ENCODE measurements around the gene TP53I11. TPM values are rescaled to one million over a fixed set of nuclear protein-coding genes. Genes with fewer than 3 reads are reported as not detected.

TP53I11 gene
- total and polyA plus RNA-seq, 2 experiments from 2014 or later = 23.5 to 43.9 TPM

GRCh38 chr11:44990665-44991064 is 40.0 kb upstream of the TP53I11 start (continued):
- TF ChIP-seq, protein P1, sequence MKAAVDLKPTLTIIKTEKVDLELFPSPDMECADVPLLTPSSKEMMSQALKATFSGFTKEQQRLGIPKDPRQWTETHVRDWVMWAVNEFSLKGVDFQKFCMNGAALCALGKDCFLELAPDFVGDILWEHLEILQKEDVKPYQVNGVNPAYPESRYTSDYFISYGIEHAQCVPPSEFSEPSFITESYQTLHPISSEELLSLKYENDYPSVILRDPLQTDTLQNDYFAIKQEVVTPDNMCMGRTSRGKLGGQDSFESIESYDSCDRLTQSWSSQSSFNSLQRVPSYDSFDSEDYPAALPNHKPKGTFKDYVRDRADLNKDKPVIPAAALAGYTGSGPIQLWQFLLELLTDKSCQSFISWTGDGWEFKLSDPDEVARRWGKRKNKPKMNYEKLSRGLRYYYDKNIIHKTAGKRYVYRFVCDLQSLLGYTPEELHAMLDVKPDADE (IDR thresholded peaks at IDR 0.05) = no peak
- no peak for TF ChIP-seq EZH2 (IDR thresholded peaks at IDR 0.05; ENCODE audit: low read depth, unreplicated experiment)
- no peak for TF ChIP-seq JUNB (IDR thresholded peaks at IDR 0.05; ENCODE audit: unreplicated experiment)
- no peak for TF ChIP-seq NANOG (IDR thresholded peaks at IDR 0.05; ENCODE audit: borderline replicate concordance)
- TF ChIP-seq CREB1 (CRISPR knock-in tag; IDR thresholded peaks at IDR 0.05; ENCODE audit: low read depth) = no peak
- no peak for TF ChIP-seq POLR2AphosphoS5 (IDR thresholded peaks at IDR 0.05; ENCODE audit: low read depth)
- TF ChIP-seq CTCF (conservative IDR thresholded peaks at IDR 0.05; ENCODE audit: low read depth in 2 of 2) = no peak
- TF ChIP-seq, protein P2, sequence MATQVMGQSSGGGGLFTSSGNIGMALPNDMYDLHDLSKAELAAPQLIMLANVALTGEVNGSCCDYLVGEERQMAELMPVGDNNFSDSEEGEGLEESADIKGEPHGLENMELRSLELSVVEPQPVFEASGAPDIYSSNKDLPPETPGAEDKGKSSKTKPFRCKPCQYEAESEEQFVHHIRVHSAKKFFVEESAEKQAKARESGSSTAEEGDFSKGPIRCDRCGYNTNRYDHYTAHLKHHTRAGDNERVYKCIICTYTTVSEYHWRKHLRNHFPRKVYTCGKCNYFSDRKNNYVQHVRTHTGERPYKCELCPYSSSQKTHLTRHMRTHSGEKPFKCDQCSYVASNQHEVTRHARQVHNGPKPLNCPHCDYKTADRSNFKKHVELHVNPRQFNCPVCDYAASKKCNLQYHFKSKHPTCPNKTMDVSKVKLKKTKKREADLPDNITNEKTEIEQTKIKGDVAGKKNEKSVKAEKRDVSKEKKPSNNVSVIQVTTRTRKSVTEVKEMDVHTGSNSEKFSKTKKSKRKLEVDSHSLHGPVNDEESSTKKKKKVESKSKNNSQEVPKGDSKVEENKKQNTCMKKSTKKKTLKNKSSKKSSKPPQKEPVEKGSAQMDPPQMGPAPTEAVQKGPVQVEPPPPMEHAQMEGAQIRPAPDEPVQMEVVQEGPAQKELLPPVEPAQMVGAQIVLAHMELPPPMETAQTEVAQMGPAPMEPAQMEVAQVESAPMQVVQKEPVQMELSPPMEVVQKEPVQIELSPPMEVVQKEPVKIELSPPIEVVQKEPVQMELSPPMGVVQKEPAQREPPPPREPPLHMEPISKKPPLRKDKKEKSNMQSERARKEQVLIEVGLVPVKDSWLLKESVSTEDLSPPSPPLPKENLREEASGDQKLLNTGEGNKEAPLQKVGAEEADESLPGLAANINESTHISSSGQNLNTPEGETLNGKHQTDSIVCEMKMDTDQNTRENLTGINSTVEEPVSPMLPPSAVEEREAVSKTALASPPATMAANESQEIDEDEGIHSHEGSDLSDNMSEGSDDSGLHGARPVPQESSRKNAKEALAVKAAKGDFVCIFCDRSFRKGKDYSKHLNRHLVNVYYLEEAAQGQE (IDR thresholded peaks at IDR 0.05; ENCODE audit: unreplicated experiment) = no peak
- TF ChIP-seq EZH2phosphoT487 (IDR thresholded peaks at IDR 0.05; ENCODE audit: unreplicated experiment) = no peak

DNA sequence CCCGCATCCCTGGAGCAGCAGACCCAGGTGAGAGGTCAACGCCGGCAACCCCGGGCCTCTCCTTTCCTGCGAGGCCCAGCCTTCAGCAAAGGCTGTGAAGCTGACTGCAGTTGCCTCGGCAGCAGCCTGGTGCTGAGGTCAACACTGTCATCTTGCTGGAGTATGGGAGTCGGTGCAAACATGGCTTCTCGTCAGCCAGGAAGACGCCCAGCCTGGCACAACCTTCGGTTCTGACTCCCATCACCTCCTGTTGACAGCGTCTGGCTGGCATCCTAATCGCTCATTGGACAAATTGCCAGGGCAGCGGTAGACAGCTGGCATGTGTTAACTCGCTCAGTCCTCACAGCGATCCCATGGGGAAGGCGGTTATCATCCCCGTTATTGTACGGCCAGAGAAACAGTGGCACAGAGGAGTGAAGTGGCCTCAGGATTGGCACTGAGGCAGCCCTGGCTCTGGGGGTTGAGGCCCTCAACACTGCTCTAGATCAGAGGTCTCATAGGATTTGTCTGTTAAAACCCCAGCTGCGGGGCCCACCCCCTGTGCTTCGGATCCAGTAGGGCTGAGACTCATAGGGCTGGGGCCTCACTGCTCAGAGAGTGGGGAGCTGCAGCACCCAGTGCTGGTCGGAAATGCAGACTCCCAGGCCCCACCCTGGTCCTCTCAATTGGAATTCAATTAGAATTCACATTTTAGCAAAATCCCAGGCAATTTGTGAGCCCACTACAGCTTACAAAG is 39.3 kb upstream of the TP53I11 start:
- Histone ChIP-seq H2AFZ (no peak overlapping the region), H3K4me1 (ENCODE audit: insufficient read depth) (no peaks in the 10 kb centered on the region; the same call in 1 of the 2 replicates), H3K4me3 (no peak overlapping the region), H3K36me3 (ENCODE audit: insufficient read depth) (no peaks in the 10 kb centered on the region), H3F3A (replicated peaks; ENCODE audit: low read depth) (no peaks in the 10 kb centered on the region), H3K9me2 (ENCODE audit: insufficient read depth) (no peaks in the 10 kb centered on the region), H3K4me2 (no peak overlapping the region), H3K79me2 (replicated peaks; ENCODE audit: insufficient read depth) (no peaks in the 10 kb centered on the region), H3K27ac (ENCODE audit: low read depth) (no peak overlapping the region), H4K20me1 (replicated peaks; ENCODE audit: insufficient read depth) (no peaks in the 10 kb centered on the region), H3K27me3 (ENCODE audit: insufficient read depth) (no peaks in the 10 kb centered on the region)
- no peak overlapping the region for H3K27ac Mint-ChIP-seq
- H3K27me3 Mint-ChIP-seq (ENCODE audit: insufficient read depth, low read depth, poor library complexity) = peaks cover 2% of the 10 kb centered on the region
- DNase-seq (ENCODE audit: low spot score) = no peak
- no peak overlapping the region for H3K4me3 Mint-ChIP-seq
- H3K9me3 Mint-ChIP-seq = no peaks in the 10 kb centered on the region
- no peak for ATAC-seq
- TF ChIP-seq, protein P2 (IDR thresholded peaks at IDR 0.05; ENCODE audit: unreplicated experiment) = no peak
- TF ChIP-seq, protein P1 (IDR thresholded peaks at IDR 0.05) = no peak
- TF ChIP-seq POLR2AphosphoS5 (IDR thresholded peaks at IDR 0.05; ENCODE audit: low read depth) (no peak), EZH2 (IDR thresholded peaks at IDR 0.05; ENCODE audit: low read depth, unreplicated experiment) (no peak), CTCF (conservative IDR thresholded peaks at IDR 0.05; ENCODE audit: low read depth in 2 of 2) (no peak), EZH2phosphoT487 (IDR thresholded peaks at IDR 0.05; ENCODE audit: unreplicated experiment) (no peak), STAT1 (IDR thresholded peaks at IDR 0.05; ENCODE audit: unreplicated experiment) (no peak)
- H3K36me3 Mint-ChIP-seq (ENCODE audit: low read depth) = no peaks in the 10 kb centered on the region
- peaks cover 28% of the 10 kb centered on the region for H3K4me1 Mint-ChIP-seq

Data from GM23338 (cell line).